ENCODE results near the gene MRGPRX4. TPM values are rescaled to one million over a fixed set of nuclear protein-coding genes. Genes with fewer than 3 reads are reported as not detected.

MRGPRX4 gene
- total RNA-seq, 1 donor from 2014 or later: not detected

Other genes with a start within 250 kb of the MRGPRX4 start
- 15.6 and 17.6 TPM in 2 replicates for gene SERGEF, start 159.8 kb upstream of the MRGPRX4 start, total RNA-seq
- 0.24 and 0.32 TPM in 2 replicates for gene TPH1, start 126.6 kb upstream of the MRGPRX4 start, total RNA-seq
- 13.1 and 13.4 TPM in 2 replicates for gene SAAL1, start 66.8 kb upstream of the MRGPRX4 start, total RNA-seq
- gene MRGPRX3, start 40.3 kb upstream of the MRGPRX4 start, total RNA-seq: not detected in 2 replicates
- gene SAA4, start 64.0 kb downstream of the MRGPRX4 start, total RNA-seq: not detected in 2 replicates
- not detected in 2 replicates for gene SAA2, start 75.8 kb downstream of the MRGPRX4 start, total RNA-seq
- 0.43 TPM in 1 of 2 replicates, not detected in the other for gene SAA1, start 93.4 kb downstream of the MRGPRX4 start, total RNA-seq
- gene HPS5, start 149.3 kb downstream of the MRGPRX4 start, total RNA-seq: 22.6 and 28.0 TPM in 2 replicates
- 41.5 and 47.8 TPM in 2 replicates for gene GTF2H1, start 149.7 kb downstream of the MRGPRX4 start, total RNA-seq
- gene LDHA, start 221.7 kb downstream of the MRGPRX4 start, total RNA-seq: 852 and 929 TPM in 2 replicates
- gene LDHC, start 239.5 kb downstream of the MRGPRX4 start, total RNA-seq: not detected in 2 replicates

Measured in astrocyte (in vitro differentiated cells and primary cell).